Liver (tissue), 9 donors: Measurements from ENCODE around the gene HIKESHI. TPM values are rescaled to one million over a fixed set of nuclear protein-coding genes. Genes with fewer than 3 reads are reported as not detected.

Source experiments
- DNase-seq: peaks from one replicate; pipeline ENCODE4 v3.0.0-alpha.2; 2017; ENCODE audit warnings: low spot score
- H3K27ac ChIP-seq, 2 donors: one replicate each; pipeline ENCODE4 v1.7.0; 2013; ENCODE audit warnings: inconsistent platforms in 2 of 2, low read length in 2 of 2, control low read depth in 1 of 2, low read depth in 1 of 2, mild to moderate bottlenecking in 1 of 2
- H3K27me3 ChIP-seq, 4 donors: one replicate each; pipeline versions ENCODE4 v1.6.1 to v1.7.0; 2013; ENCODE audit warnings: low read length in 3 of 4, inconsistent platforms in 1 of 4, mild to moderate bottlenecking in 1 of 4, moderate library complexity in 1 of 4; ENCODE audit not compliant: control insufficient read depth in 4 of 4, insufficient read depth in 4 of 4
- H3K36me3 ChIP-seq, 4 donors: one replicate each; pipeline versions ENCODE4 v1.6.1 to v1.7.0; 2013; ENCODE audit warnings: low read length in 3 of 4, mild to moderate bottlenecking in 3 of 4, low read depth in 1 of 4, moderate library complexity in 1 of 4; ENCODE audit not compliant: control insufficient read depth in 4 of 4, insufficient read depth in 3 of 4
- H3K4me1 ChIP-seq, 4 donors: one replicate each; pipeline versions ENCODE4 v1.6.1 to v1.7.0; 2013; ENCODE audit warnings: low read length in 3 of 4, mild to moderate bottlenecking in 3 of 4, moderate library complexity in 1 of 4; ENCODE audit not compliant: control insufficient read depth in 4 of 4, insufficient read depth in 4 of 4
- H3K4me3 ChIP-seq, 3 donors: one replicate each; pipeline versions ENCODE4 v1.6.1 to v1.7.0; 2013; ENCODE audit warnings: low read length in 3 of 3, control low read depth in 1 of 3, low read depth in 1 of 3, mild to moderate bottlenecking in 1 of 3
- H3K9ac ChIP-seq, 2 donors: one replicate each; pipeline ENCODE4 v1.7.0; 2013; ENCODE audit warnings: low read length in 2 of 2, mild to moderate bottlenecking in 2 of 2, moderate library complexity in 2 of 2, control low read depth in 1 of 2, low read depth in 1 of 2
- H3K9me3 ChIP-seq, 4 donors: one replicate each; pipeline versions ENCODE4 v1.6.1 to v1.7.0; 2013; ENCODE audit warnings: low read length in 3 of 4; ENCODE audit not compliant: control insufficient read depth in 4 of 4
- ATF3 ChIP-seq: IDR thresholded peaks from 2 replicates; pipeline ENCODE4 v1.6.1; 2016; ENCODE audit warnings: antibody characterized with exemption
- CTCF ChIP-seq: fragments of 150-350 bp; IDR thresholded peaks from 2 replicates; pipeline ENCODE4 v1.5.1; 2017; ENCODE audit warnings: improper control_type of control experiment, low read depth, low read length; ENCODE audit not compliant: missing input control
- EGR1 ChIP-seq, 2 donors: IDR thresholded peaks; 2 replicates each; pipeline ENCODE4 v1.6.1; 2016 to 2018; ENCODE audit warnings: antibody characterized with exemption in 2 of 2, low read depth in 2 of 2
- FOXA1 ChIP-seq: IDR thresholded peaks from 2 replicates; pipeline ENCODE4 v1.6.1; 2016; ENCODE audit warnings: antibody characterized with exemption
- FOXA2 ChIP-seq: IDR thresholded peaks from 2 replicates; pipeline ENCODE4 v1.6.1; 2016; ENCODE audit warnings: antibody characterized with exemption
- GABPA ChIP-seq, 2 donors: IDR thresholded peaks in 1 of 2; conservative IDR thresholded peaks in 1 of 2; 2 replicates each; pipeline ENCODE4 v1.6.1; 2016; ENCODE audit warnings: antibody characterized with exemption in 2 of 2, mild to moderate bottlenecking in 1 of 2, moderate library complexity in 1 of 2
- HNF4A ChIP-seq, 2 donors: conservative IDR thresholded peaks; 2 replicates each; pipeline ENCODE4 v1.6.1; 2016; ENCODE audit warnings: antibody characterized with exemption in 2 of 2, mild to moderate bottlenecking in 2 of 2
- JUND ChIP-seq, 2 donors: IDR thresholded peaks; 2 replicates each; pipeline ENCODE4 v1.6.1; 2016; ENCODE audit warnings: antibody characterized with exemption in 2 of 2
- MAX ChIP-seq: IDR thresholded peaks from 2 replicates; pipeline ENCODE4 v1.6.1; 2016; ENCODE audit warnings: antibody characterized with exemption
- NR2F2 ChIP-seq: IDR thresholded peaks from 2 replicates; pipeline ENCODE4 v1.6.1; 2016; ENCODE audit warnings: antibody characterized with exemption
- RAD21 ChIP-seq, 2 donors: IDR thresholded peaks; 2 replicates each; pipeline ENCODE4 v1.6.1; 2016; ENCODE audit warnings: antibody characterized with exemption in 2 of 2, mild to moderate bottlenecking in 2 of 2
- REST ChIP-seq: IDR thresholded peaks from 2 replicates; pipeline ENCODE4 v1.6.1; 2016; ENCODE audit warnings: antibody characterized with exemption, mild to moderate bottlenecking
- RXRA ChIP-seq, 2 donors: IDR thresholded peaks; 2 replicates each; pipeline ENCODE4 v1.6.1; 2017 to 2018; ENCODE audit warnings: antibody characterized with exemption in 2 of 2, mild to moderate bottlenecking in 1 of 2
- SP1 ChIP-seq: IDR thresholded peaks from 2 replicates; pipeline ENCODE4 v1.6.1; 2018; ENCODE audit warnings: antibody characterized with exemption, mild to moderate bottlenecking
- TAF1 ChIP-seq: conservative IDR thresholded peaks from 2 replicates; pipeline ENCODE4 v1.6.1; 2016; ENCODE audit warnings: antibody characterized with exemption, mild to moderate bottlenecking
- YY1 ChIP-seq: IDR thresholded peaks from 2 replicates; pipeline ENCODE4 v1.6.1; 2016; ENCODE audit warnings: antibody characterized with exemption, mild to moderate bottlenecking
- ZBTB33 ChIP-seq: IDR thresholded peaks from 2 replicates; pipeline ENCODE4 v1.6.1; 2016; ENCODE audit warnings: antibody characterized with exemption
- WGBS: extraction: QIAGEN DNeasy Blood & Tissue Kit; methylation state at CpG from one replicate; pipeline ENCODE4 v1.1.7; 2013; 5-methylcytosine and 5-hydroxymethylcytosine counted together
- polyA plus RNA-seq, 2 donors: library from polyadenylated mRNA; stranded (reverse) in 1 of 2; unstranded in 1 of 2; fragments of 200-250 nt in 1 of 2; fragments of >200 nt in 1 of 2; fragmentation: Nextera tagmentation in 1 of 2; extraction: Ambion mirVana in 1 of 2; gene quantifications; one replicate each; pipeline versions ENCODE4 v1.2.1 to v1.2.3, GENCODE V29; 2013 to 2015
- total RNA-seq, 2 donors: library from RNA; depleted of rRNA; stranded (reverse); fragments of >200 nt; gene quantifications; one replicate each; pipeline ENCODE4 v1.2.3, GENCODE V29; 2014
- donor health status: healthy.
- donor health status: healthy.
- donor health status: healthy.
- donor health status: healthy.
- donor health status: healthy.

Gene HIKESHI
- total and polyA plus RNA-seq, 4 donors = 13.3 to 23.3 (median 20.3) TPM

GRCh38 chr11:86374069-86374468 lies 72.0 kb downstream of the HIKESHI start:
- H3K4me1 ChIP-seq = no peaks in the 10 kb centered on the region
- no peaks in the 10 kb centered on the region for H3K9me3 ChIP-seq
- H3K36me3 ChIP-seq = no peaks in the 10 kb centered on the region
- TF ChIP-seq EGR1 (IDR thresholded peaks at IDR 0.05; ENCODE audit: low read depth in 2 of 2) (no peak), SP1 (no peak), CTCF (no peak)
- H3K9ac ChIP-seq = no peak overlapping the region
- DNase-seq = no peak
- H3K4me3 ChIP-seq = no peak overlapping the region
- no peak overlapping the region for H3K27ac ChIP-seq
- no peaks in the 10 kb centered on the region for H3K27me3 ChIP-seq
- 31% methylated on average over 1 of the region's 1 CpG for WGBS

- H3K4me1 ChIP-seq = no peaks in the 10 kb centered on the region
- H3K27ac ChIP-seq = no peak within 1 kb of the TSS
- no peak within 1 kb of the TSS for H3K9ac ChIP-seq
- WGBS = 11% methylated on average over 25 of the region's 25 CpGs
- no peaks in the 10 kb centered on the region for H3K9me3 ChIP-seq
- no peak for DNase-seq
- TF ChIP-seq RXRA (IDR thresholded peaks at IDR 0.05) = no peak
- no peak for TF ChIP-seq NR2F2
- no peak for TF ChIP-seq CTCF
- no peak for TF ChIP-seq GABPA (IDR thresholded peaks at IDR 0.05 in 1 of 2, conservative IDR thresholded peaks at IDR 0.05 in 1 of 2)
- no peak for TF ChIP-seq SP1
- TF ChIP-seq FOXA2 = no peak
- TF ChIP-seq RAD21 (IDR thresholded peaks at IDR 0.05) = no peak
- no peak for TF ChIP-seq HNF4A (conservative IDR thresholded peaks at IDR 0.05)
- TF ChIP-seq TAF1 = no peak
- no peak for TF ChIP-seq REST
- no peak for TF ChIP-seq JUND (IDR thresholded peaks at IDR 0.05)
- TF ChIP-seq MAX = no peak
- TF ChIP-seq FOXA1 = no peak
- no peak for TF ChIP-seq ZBTB33
- no peak for TF ChIP-seq YY1
- TF ChIP-seq ATF3 = no peak
- H3K4me3 ChIP-seq = peak within 1 kb of the TSS in 1 of 3 donors; percentile 9
- H3K36me3 ChIP-seq = no peaks in the 10 kb centered on the region
- H3K27me3 ChIP-seq = no peaks in the 10 kb centered on the region
Measured at GRCh38 chr11:86374586-86374985, 72.5 kb downstream of the HIKESHI start, which contains the start of gene CCDC81. Gene CCDC81 (plus strand): TSS chr11:86374887. CDS start chr11:86375164, 277 bp downstream.
